GM19023 (cell line): ENCODE data around the gene HSPB2.
A peak's percentile ranks its signal among the peaks of the same experiment; 100 is the strongest.
"Not testable (repeated sequence)": the region's sequence is repeated elsewhere in the genome, so short reads cannot be mapped to it uniquely, and the experiment has no call there.

ENCODE experiments used
- ATAC-seq: cut with Tn5 transposase; IDR thresholded peaks from one replicate; pipeline ENCODE4 v1.9.1; 2021; ENCODE audit warnings: mild to moderate bottlenecking, moderate library complexity; ENCODE audit not compliant: unreplicated experiment

Gene HSPB2

DNA sequence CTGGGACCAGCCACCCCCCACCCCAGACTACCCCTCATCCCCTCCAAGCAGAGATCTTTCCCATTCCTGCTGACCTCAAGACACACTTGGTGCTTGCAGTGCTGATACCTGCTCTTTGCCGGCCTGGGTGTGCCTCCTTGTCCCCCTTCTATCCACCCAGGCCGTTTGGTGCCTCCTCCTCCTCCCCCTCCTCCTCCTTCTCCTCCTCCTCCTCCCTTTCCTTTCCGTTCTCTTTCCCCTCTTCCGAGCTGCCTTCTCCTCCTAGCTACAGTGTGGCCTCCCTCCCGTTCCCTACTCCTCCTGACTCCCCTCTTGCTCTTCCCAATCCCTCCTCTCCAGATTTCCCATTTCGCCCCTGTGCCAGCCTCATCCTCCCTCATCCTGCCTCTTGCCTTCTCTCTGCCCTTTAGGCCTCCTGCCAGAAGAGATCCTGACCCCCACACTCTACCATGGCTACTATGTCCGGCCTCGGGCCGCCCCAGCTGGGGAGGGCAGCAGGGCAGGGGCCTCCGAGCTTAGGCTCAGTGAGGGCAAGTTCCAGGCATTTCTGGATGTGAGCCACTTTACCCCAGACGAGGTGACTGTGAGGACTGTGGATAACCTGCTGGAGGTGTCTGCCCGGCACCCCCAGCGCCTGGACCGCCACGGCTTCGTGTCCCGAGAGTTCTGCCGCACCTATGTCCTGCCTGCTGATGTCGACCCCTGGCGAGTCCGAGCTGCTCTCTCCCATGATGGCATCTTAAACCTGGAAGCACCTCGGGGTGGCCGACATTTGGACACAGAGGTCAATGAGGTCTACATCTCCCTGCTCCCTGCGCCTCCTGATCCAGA, 712 bp downstream of the HSPB2 start:
- ATAC-seq, result no peak

GRCh38 chr11:111913997-111914396, 1.5 kb downstream of the HSPB2 start:
- no peak for ATAC-seq

GRCh38 chr11:111916768-111917167, 4.2 kb downstream of the HSPB2 start:
- no peak for ATAC-seq

DNA sequence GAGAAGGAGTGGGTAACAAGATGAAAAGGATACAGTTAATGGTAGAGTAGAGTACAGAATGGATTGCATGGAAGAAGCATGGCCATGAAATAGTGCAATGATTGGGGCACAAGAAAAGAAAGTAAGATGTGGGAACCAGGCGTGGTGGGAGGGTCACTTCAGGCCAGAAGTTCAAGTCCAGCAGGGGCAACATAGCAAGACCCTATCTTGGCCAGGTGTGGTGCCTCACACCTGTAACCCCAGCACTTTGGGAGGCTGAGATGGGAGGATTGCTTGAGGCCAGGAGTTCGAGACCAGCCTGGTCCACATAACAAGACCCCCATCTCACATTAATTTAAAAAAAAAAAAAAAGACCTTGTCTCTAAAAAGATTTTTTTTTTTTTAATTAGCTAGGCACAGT, 4.8 kb downstream of the HSPB2 start:
- ATAC-seq, result no peak

DNA sequence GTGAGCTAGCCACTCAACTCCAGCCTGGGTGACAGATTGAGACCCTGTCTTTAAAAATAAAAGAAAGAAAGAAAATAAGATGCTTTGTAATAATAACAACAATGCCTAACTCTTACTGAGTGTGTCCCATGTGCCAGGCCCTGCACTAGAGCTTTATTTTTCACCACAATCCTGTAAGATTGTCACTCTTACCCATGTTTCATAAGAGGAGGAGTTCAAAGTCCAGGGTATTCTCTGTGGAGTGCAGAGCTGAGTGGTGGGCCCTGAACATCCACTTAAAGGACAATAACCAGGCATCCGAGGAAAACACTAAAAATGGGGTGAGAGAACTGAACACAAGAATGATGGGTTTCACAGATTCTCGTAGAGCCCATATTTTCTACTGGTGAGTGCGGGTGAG, 5.3 kb downstream of the HSPB2 start:
- ATAC-seq, result no peak

GRCh38 chr11:111918390-111919256, 6.1 kb downstream of the HSPB2 start, which contains the start of gene C11orf52:
Gene C11orf52 (plus strand): TSS chr11:111918913. CDS start chr11:111918973, 60 bp downstream.
- ATAC-seq, result no peak

GRCh38 chr11:111920908-111921307, 8.4 kb downstream of the HSPB2 start:
- ATAC-seq, result no peak

DNA sequence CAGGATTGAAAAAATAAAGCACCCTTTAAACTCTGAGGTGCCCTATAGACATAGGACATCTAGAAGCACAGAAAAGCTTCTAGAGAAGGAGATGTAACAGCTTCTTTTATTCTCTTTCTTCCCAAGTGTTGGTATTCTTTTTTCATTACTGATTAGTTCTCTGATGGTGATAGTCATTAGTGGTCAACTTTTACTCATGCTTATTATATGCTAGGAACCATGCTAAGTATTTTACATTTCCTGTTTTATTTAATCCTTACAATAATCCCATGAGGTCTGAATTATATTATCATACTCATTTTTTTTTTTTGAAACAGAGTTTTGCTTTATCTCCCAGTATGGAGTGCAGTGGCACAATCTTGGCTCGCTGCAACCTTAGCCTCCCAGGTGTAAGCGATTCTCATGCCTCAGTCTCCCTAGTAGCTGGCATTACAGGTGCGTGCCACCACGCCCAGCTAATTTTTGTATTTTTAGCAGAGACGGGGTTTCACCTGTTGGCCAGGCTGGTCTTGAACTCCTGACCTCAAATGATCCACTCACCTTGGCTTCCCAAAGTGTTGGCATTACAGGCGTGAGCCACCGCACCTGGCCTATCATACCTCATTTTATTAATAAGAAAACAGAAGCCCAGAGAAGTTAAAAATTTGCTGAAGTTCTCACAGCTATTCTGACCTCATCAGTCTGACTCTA, 9.2 kb downstream of the HSPB2 start:
- no peak for ATAC-seq

GRCh38 chr11:111922803-111923202, 10.3 kb downstream of the HSPB2 start:
- ATAC-seq, result no peak

- ATAC-seq, result no peak
Observed at GRCh38 chr11:111923351-111923788, 10.8 kb downstream of the HSPB2 start.

DNA sequence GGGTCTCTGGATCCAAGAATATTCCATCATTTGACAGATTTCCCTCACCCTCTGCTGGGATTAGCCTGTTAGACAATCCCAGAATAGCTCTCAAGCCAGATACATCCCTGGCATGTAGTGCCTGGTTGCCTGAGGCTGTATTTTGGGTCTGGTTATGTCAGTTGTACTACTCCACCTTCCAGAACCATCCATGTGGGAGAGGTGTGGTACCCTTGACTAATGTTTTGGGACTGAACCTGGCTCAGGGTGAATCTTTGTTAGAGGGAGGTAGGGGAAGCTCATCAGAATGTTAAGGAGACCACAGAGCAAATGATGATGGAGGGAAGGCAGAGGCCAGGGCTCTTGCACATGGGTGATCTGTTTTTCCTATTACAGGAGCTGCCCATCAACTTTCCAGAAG, 11.4 kb downstream of the HSPB2 start:
- ATAC-seq, result no peak

- no peak for ATAC-seq
Observed at GRCh38 chr11:111925953-111926352, 13.4 kb downstream of the HSPB2 start.

DNA sequence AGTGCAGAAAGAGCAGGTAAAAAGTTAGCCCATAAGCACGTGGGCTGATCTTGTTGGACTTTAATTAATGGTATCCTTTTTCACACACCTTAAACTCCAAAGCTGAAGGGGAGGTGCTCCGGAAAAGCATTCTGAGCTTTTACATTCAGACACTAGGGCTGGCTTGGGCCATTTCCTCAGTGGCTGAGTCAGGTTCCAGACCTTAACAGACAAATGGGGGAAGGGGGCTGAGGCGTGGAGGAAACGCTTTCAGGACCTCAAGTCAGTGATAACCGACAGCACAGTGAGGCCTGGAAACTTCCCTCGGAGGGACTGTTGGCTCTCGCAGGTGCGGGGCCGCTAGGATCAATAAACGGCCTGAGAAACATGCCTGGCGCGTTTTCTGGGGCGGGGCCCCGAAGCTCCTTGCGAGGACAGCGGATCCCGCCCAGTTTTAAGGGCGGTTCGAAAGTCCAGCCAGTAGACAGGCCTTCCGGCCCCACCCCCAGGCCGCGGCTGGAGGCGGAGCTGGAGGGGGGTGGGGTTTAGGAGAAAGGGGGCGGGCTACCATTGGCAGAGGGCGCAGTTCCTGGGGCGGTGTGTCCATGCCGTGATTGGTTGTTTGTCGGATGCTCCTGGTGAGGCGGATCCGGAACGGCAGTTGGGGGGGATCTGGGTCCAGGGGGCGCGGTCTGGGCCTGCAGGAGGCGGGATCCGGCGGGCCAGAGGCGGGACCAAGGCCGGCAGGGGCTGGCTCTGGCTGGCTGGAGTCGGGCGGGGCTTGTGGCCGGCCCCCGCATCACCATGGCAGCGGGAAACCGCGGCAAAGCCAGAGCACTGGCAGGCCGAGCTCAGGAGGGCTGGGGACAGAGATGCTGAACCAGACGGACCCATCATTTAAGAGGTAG, 14.2 kb downstream of the HSPB2 start:
- peak; percentile 92 for ATAC-seq

GRCh38 chr11:111930472-111930871, 17.9 kb downstream of the HSPB2 start:
- no peak for ATAC-seq

DNA sequence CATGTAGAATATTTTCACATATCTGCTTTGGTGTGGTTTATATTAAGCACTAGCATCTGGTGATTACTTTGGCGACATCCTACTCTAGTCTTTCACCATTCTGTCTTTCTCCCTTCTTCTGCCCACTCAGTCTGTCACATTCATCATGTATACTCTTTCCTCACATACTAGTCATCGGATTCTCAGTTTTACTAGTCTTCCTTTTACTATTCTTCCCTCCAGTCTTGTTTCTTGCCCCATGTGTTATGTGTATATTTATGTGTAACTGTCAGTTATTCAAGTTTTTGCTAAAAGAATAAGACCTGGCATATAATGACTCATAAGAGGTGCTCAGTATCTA, 20.0 kb downstream of the HSPB2 start:
- ATAC-seq, result no peak

DNA sequence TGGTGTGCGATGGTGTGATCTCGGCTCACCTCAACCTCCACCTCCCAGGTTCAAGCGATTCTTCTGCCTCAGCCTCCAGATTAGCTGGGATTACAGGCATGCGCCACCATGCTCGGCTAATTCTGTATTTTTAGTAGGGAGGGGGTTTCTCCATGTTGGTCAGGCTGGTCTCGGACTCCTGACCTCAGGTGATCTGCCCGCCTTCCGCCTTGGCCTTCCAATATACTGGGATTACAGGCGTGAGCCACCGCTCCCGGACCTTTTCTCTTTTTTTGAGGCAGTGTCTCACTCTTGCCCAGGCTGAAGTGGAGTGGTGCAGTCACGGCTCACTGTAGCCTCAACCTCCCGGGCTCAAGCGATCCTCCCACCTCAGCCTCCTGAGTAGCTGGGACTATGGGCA, 20.6 kb downstream of the HSPB2 start:
- not testable (repeated sequence) for ATAC-seq

DNA sequence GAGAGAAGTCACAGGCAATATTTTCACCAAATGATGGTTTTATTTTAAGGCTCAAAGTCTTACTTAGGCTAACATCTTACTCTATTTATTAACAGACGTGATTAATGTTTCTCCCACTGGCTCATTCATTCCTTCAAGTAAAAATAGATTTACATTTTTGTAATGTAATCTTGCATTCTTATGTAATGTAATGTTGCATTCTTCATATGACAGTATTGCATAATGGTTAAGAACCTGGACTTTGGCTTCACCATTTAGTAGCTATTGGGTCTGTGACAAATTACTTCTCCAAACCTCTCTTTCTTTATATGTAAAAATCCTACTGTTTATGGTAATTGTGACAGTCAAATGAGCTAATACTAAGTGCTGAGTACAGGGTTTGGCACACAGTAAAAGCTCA, 21.3 kb downstream of the HSPB2 start:
- ATAC-seq, result no peak

GRCh38 chr11:111934306-111934705, 21.8 kb downstream of the HSPB2 start:
- ATAC-seq, result no peak

DNA sequence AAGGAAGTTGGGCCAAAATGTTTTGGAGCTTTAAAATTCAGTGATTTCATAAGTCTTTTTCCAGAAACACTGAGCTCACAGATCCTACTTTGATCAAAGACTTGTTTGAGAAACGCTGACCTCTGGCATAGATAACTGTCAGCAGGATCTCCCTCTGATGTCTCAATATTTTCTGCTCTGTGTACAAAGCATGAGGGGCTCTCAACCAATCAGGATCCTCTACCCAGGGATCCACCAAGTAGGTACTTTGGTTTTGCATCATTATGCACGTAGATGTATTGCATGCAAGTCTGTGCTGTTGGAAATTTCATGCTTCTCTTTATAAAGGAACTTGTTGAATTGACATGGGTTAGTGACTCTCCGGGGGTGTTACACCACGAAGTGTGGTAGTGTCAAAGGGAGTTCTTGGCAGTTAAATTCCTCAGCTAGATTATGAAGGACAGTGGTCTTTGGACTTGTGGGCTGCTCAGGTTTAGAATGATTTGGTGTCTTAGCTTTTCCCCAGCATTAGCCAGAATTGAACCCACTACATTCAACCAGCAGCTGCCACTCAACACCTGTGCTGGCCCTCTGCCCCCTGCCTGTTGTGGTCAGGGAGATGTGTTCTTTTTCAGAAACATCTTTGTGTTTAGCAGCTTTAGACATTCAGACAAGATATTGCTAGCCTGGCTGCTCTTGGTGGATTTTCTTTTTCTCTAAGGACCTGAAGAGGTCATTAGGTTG, 22.9 kb downstream of the HSPB2 start:
- ATAC-seq, result no peak

GRCh38 chr11:111936040-111936540, 23.6 kb downstream of the HSPB2 start:
- ATAC-seq, result no peak
